ENCODE results near the gene AGFG2. TPM values are rescaled to one million over a fixed set of nuclear protein-coding genes. Genes with fewer than 3 reads are reported as not detected.
A peak's percentile ranks its signal among the peaks of the same experiment; 100 is the strongest.
"Not testable (repeated sequence)": the region's sequence is repeated elsewhere in the genome, so short reads cannot be mapped to it uniquely, and the experiment has no call there.

AGFG2 gene
- total RNA-seq, 1 experiment from 2014 or later, result 15.3 TPM

DNA sequence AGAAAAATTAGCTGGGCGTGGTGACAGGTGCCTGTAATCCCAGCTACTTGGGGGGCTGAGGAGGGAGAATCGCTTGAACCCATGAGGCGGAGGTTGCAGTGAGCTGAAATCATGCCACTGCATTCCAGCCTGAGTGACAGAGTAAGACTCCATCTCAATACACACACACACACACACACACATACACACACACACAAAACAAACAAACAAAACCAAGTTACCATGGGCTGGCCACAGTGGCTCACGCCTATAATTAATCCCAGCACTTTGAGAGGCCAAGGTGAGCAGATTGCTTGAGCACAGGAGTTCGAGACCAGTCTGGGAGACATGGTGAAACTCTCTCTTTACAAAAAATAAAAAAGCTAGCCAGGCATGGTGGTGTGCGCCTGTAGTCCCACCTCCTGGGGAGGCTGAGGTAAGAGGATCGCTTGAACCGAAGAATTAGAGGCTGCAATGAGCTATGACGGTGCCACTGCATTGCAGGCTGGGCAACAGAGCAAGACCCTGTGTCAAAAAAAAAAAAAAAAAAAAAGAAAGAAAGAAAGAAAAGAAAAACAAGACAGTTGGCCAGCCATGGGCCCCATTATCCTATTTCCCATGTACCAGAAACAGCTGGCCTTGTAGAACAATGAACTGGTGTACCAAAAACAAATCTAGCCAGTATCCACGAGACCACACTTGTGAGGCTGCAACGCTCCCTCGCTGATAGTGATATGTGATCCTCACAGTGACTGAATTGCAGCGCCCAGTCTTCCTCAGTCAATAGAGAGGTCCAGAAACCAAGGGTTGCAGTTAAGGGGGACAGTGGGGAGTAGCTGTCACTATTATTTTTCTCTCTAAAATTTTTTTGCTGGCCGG lies 6.6 kb upstream of the AGFG2 start:
- no peak for DNase-seq (ENCODE audit: low spot score)
- POLR2A ChIA-PET (ENCODE audit: low non-redundant PET), result no interaction called here

DNA sequence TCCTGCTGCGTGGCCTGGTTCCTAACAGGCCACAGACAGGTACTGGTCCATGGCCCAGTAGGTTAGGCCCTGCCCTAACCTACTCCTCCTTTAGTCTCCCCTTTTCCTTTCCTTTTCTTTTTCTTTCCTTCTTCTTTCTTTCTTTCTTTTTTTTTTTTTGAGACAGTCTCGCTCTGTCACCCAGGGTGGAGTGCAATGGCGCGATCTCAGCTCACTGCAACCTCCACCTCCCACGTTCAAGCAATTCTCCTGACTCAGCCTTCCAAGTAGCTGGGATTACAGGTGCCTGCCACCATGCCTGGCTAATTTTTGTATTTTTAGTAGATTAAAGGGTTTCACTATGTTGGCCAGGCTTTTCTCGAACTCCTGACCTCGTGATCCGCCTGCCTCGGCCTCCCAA lies 3.0 kb upstream of the AGFG2 start:
- H3K4me3 ChIP-seq (ENCODE audit: low read depth, low read length, poor library complexity, severe bottlenecking); H3K36me3 ChIP-seq (ENCODE audit: insufficient read depth, low read length, poor library complexity, severe bottlenecking); H3K4me1 ChIP-seq (ENCODE audit: insufficient read depth, low read length, poor library complexity, severe bottlenecking); BruUV-seq (replicated peaks); DNase-seq (ENCODE audit: low spot score); POLR2A ChIA-PET (ENCODE audit: low non-redundant PET); intact Hi-C loops (cut with micrococcal nuclease; ENCODE audit: unreplicated experiment); H3K9me3 ChIP-seq (ENCODE audit: low read depth, low read length, poor library complexity, severe bottlenecking); H3K27ac ChIP-seq (ENCODE audit: low read depth, low read length, poor library complexity, severe bottlenecking); H3K27me3 ChIP-seq (replicated peaks; ENCODE audit: insufficient read depth, low read depth, low read length, poor library complexity): not testable (repeated sequence)
- CTCF ChIA-PET, result interaction anchor here (0.6 kb wide), 1 partner anchor 220 kb away, joined by 3 read pairs; no protein-coding TSS in a partner anchor

More for the DNA sequence above, 6.6 kb upstream of the AGFG2 start:
- Histone ChIP-seq H3K9me3 (ENCODE audit: low read depth, low read length, poor library complexity, severe bottlenecking) (no peaks in the 10 kb centered on the region), H3K4me3 (ENCODE audit: low read depth, low read length, poor library complexity, severe bottlenecking) (no peak overlapping the region), H3K27me3 (replicated peaks; ENCODE audit: insufficient read depth, low read depth, low read length, poor library complexity) (no peaks in the 10 kb centered on the region), H3K36me3 (ENCODE audit: insufficient read depth, low read length, poor library complexity, severe bottlenecking) (no peaks in the 10 kb centered on the region), H3K4me1 (ENCODE audit: insufficient read depth, low read length, poor library complexity, severe bottlenecking) (no peaks in the 10 kb centered on the region), H3K27ac (ENCODE audit: low read depth, low read length, poor library complexity, severe bottlenecking) (no peak overlapping the region)
- TF ChIP-seq, protein P1, sequence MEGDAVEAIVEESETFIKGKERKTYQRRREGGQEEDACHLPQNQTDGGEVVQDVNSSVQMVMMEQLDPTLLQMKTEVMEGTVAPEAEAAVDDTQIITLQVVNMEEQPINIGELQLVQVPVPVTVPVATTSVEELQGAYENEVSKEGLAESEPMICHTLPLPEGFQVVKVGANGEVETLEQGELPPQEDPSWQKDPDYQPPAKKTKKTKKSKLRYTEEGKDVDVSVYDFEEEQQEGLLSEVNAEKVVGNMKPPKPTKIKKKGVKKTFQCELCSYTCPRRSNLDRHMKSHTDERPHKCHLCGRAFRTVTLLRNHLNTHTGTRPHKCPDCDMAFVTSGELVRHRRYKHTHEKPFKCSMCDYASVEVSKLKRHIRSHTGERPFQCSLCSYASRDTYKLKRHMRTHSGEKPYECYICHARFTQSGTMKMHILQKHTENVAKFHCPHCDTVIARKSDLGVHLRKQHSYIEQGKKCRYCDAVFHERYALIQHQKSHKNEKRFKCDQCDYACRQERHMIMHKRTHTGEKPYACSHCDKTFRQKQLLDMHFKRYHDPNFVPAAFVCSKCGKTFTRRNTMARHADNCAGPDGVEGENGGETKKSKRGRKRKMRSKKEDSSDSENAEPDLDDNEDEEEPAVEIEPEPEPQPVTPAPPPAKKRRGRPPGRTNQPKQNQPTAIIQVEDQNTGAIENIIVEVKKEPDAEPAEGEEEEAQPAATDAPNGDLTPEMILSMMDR (conservative IDR thresholded peaks at IDR 0.05; ENCODE audit: low read depth, low read length), result no peak
- intact Hi-C loops (cut with micrococcal nuclease; ENCODE audit: unreplicated experiment), result no loop called here
- CTCF ChIA-PET, result no interaction called here
- no TSS peak for BruUV-seq (replicated peaks)

DNA sequence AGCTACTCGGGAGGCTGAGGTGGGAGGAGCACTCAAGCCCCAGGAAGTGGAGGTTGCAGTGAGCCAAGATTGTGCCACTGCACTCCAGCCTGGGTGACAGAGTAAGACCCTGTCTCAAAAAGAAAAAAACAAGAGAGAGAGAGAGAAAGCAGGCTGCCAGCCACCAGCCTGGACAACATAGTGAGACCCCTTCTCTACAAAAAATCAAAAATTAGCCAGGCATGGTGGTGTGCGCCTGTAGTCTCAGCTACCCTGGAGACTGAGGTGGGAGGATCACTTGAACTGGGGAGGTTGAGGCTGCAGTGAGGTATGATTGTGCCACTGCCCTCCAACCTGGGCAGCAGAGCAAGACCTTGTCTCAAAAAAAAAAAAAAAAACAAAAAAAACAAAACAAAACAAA lies 2.3 kb upstream of the AGFG2 start:
- H3K9me3 ChIP-seq (ENCODE audit: low read depth, low read length, poor library complexity, severe bottlenecking); DNase-seq (ENCODE audit: low spot score); intact Hi-C loops (cut with micrococcal nuclease; ENCODE audit: unreplicated experiment); H3K36me3 ChIP-seq (ENCODE audit: insufficient read depth, low read length, poor library complexity, severe bottlenecking); H3K4me3 ChIP-seq (ENCODE audit: low read depth, low read length, poor library complexity, severe bottlenecking); H3K27me3 ChIP-seq (replicated peaks; ENCODE audit: insufficient read depth, low read depth, low read length, poor library complexity); H3K4me1 ChIP-seq (ENCODE audit: insufficient read depth, low read length, poor library complexity, severe bottlenecking); BruUV-seq (replicated peaks); H3K27ac ChIP-seq (ENCODE audit: low read depth, low read length, poor library complexity, severe bottlenecking): not testable (repeated sequence)
- CTCF ChIA-PET, result interaction anchor here (0.6 kb wide), 1 partner anchor 220 kb away, joined by 3 read pairs; no protein-coding TSS in a partner anchor
- POLR2A ChIA-PET (ENCODE audit: low non-redundant PET), result interaction anchor here (0.7 kb wide), 1 partner anchor 47 kb away, joined by 9 read pairs; no protein-coding TSS in a partner anchor

DNA sequence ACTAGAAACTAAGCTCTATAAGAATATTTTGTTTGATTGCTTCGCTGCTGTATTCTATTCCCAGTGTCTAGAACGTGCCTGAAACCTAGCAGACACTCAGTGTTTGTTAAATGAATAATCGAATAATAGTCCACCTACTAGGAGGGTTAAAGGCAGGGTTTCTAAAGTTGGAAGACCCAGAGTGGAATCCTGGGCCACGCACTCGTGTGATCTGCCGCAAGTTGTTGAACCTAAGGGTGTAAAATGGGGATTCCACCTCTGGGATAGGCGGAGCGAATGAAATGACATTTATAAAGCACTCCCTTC lies 702 bp upstream of the AGFG2 start:
- H3K36me3 ChIP-seq (ENCODE audit: insufficient read depth, low read length, poor library complexity, severe bottlenecking), result no peaks in the 10 kb centered on the region
- ChIA-PET POLR2A (ENCODE audit: low non-redundant PET) (interaction anchor here (0.7 kb wide), 1 partner anchor 110 kb away, joined by 3 read pairs; the partner anchor contains the start of gene ZCWPW1), CTCF (no interaction called here)
- H3K4me1 ChIP-seq (ENCODE audit: insufficient read depth, low read length, poor library complexity, severe bottlenecking), result peaks cover 3% of the 10 kb centered on the region
- no peak for DNase-seq (ENCODE audit: low spot score)
- peak overlapping the region; percentile 59 for H3K4me3 ChIP-seq (ENCODE audit: low read depth, low read length, poor library complexity, severe bottlenecking)
- TF ChIP-seq EZH2 (IDR thresholded peaks at IDR 0.05; ENCODE audit: borderline replicate concordance, low read depth, low read length, poor library complexity, severe bottlenecking), result no peak
- TF ChIP-seq, protein P1 (conservative IDR thresholded peaks at IDR 0.05; ENCODE audit: low read depth, low read length), result no peak
- H3K27ac ChIP-seq (ENCODE audit: low read depth, low read length, poor library complexity, severe bottlenecking), result peak overlapping the region; percentile 84
- intact Hi-C loops (cut with micrococcal nuclease; ENCODE audit: unreplicated experiment), result loop anchor here (2.0 kb wide), 1 partner anchor 60 kb away; the partner anchor contains the start of gene TSC22D4
- no peaks in the 10 kb centered on the region for H3K27me3 ChIP-seq (replicated peaks; ENCODE audit: insufficient read depth, low read depth, low read length, poor library complexity)
- BruUV-seq (replicated peaks), result TSS peak; percentile 100
- no peaks in the 10 kb centered on the region for H3K9me3 ChIP-seq (ENCODE audit: low read depth, low read length, poor library complexity, severe bottlenecking)

Measured in A673 (cell line).